Skeletal muscle cell (primary cell): Measurements from ENCODE around the gene C17orf58.
"Not testable (repeated sequence)": the region's sequence is repeated elsewhere in the genome, so short reads cannot be mapped to it uniquely, and the experiment has no call there.

Experiments used
- DNase-seq: peaks from one replicate; pipeline ENCODE4 v3.0.0-alpha.2; 2010; ENCODE audit warnings: low read depth
- H3K4me3 ChIP-seq: 2 replicates; pipeline ENCODE4 v1.5.1; 2011; ENCODE audit warnings: low read depth, mild to moderate bottlenecking, control low read depth, low read length, moderate library complexity

C17orf58 gene

DNA sequence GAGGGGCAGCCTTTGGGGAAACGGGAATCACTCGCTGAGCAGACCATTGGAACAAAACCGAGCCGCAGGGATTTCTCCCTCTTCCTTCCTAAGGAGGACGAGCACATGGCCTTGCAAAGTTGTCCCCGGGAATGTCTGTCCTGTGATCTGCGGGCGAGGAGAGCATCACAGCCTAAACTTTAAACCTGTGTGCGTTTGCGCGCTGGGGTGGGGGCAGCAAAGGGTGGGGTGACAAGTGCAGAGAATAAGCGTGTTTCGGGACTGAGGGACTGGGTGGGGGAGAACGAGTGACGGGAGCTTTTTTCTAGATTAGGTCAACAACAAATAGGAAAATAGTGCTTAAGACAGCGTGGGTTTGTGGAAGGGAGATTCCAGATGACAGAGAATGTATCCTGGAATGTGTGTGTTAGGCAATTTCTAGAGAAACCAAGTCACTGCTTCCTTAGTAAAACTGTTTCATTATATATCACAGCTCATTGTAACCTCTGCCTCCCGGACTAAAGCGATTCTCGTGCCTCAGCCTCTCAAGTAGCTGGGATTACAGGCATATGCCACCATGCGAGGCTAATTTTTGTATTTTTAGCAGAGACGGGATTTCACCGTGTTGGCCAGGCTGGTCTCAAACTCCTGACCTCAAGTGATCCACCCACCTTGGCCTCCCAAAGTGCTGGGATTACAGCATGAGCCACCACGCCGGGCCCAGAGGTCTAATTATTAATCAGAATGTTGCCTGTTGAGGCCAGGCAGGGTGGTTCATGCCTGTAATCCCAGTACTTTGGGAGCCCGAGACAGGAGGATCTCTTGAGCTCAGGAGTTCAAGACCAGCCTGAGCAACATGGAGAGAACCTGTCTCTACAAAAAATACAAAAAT is at the start of gene C17orf58:
TSS of gene C17orf58 (minus strand) at position 169 of the 871 bp plus-strand sequence. CDS start 271 bp downstream, outside the sequence.
- H3K4me3 ChIP-seq: peak within 1 kb of the TSS; percentile 55
- not testable (repeated sequence) for DNase-seq

DNA sequence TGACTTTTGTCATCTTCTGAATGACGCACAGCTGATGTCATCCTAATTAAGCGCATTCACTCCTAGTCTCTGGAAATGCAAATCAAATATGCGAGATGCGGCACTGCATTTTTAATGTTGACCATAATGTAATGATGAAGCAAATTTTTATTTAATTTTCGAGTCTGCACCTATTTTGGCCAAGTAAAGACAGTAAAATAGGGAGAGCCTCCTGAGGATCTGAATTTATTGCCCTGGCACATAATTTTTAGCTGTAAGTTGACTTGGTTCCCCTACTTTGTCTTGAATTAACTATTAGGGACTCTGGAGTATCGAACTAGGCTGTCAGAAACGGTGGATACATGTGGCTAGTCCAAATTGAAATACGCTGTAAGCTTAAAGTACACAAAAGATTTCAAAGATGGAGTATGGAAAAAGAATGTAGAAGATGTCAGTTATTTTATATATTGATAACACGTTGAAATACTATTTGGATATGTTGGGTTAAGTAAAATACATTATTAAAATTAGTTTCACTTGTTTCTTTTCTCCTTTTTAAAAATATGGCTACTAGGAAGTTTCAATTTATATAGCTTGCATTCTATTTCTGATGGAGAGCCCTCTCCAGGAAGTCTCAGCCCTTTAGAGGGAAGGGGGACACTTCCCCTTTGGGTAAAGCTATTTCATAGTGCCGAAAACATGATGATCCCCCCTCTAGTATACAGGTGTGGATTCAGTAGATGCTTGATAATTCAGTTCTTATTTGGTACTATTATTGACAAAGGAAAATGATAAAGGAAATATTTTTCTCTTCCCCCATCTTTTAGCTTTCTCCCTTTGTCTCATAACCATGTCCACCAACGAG is 40.3 kb upstream of the C17orf58 start:
- peak overlapping the region; percentile 92 for H3K4me3 ChIP-seq
- DNase-seq: no peak

DNA sequence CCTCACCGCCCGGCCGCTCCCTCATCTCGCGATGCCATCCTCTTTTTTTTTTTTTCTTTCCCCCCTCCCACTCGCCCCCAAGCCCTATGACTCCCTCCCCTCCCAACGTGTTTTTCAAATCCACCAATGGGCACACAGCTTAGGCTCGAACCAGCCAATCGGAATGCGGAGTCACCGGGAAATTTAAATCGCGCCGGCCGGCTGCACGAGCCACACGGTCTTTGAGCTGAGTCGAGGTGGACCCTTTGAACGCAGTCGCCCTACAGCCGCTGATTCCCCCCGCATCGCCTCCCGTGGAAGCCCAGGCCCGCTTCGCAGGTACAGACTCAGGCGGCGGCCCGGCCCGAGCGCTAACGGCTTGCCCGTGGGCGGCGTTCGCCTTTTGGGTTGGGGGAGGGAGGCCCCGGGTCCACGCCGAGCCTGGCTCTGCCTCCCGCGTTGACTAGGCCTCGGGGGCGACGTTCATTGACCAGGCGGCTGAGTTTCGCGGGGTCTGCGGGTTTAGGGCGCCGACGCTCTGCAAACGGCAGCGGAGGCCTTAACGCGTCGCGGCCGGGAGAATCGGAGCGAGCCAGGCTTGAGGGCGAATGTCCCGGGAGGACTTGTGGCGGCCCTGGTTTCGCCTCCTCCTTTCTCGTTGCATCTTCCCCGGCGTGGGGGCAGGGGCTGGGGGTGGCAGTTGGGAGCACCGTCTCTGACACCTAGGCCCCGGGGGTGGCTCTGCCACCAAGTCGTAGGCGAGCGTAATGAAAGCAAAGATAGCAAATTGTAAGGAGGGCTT is 39.4 kb upstream of the C17orf58 start, which contains the start of gene KPNA2:
TSS of gene KPNA2 (plus strand) at position 213 of the 781 bp plus-strand sequence. CDS start 1,398 bp downstream, outside the sequence.
- H3K4me3 ChIP-seq: peak within 1 kb of the TSS; percentile 92
- DNase-seq: peak; percentile 95

DNA sequence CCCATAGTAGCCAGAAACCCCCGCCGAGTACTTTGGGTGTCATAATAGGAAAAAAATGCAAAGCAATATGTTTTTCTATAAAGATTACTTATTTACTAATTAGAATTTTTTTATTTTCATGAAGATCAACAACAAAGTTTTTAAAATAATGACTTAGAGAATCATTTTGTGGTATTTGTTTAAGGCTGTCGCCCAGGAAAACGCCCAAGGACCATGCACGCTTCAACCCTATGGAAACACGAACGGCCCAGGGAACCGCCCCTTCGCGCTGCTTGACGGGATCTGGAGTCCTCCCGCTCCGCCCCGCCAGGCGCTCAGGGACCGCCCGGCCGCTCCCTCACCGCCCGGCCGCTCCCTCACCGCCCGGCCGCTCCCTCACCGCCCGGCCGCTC is 38.9 kb upstream of the C17orf58 start:
- no peak for DNase-seq
- H3K4me3 ChIP-seq: peak overlapping the region; percentile 25

DNA sequence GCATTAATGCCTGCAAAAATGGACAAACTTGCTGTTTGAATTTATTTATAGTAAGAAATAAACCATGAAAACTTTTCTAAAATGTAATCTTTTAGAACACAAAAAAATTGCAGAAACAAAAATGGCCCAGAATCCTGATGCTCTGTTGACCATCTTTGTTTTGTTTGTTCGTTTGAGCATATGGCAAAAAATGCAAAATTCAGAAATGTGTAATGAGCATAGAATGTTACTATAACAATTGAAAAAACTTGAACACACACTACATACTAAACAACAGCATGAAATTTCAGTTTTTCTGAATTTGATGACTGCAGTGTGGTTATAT is 38.1 kb upstream of the C17orf58 start:
- no peak for DNase-seq
- H3K4me3 ChIP-seq: no peak overlapping the region

DNA sequence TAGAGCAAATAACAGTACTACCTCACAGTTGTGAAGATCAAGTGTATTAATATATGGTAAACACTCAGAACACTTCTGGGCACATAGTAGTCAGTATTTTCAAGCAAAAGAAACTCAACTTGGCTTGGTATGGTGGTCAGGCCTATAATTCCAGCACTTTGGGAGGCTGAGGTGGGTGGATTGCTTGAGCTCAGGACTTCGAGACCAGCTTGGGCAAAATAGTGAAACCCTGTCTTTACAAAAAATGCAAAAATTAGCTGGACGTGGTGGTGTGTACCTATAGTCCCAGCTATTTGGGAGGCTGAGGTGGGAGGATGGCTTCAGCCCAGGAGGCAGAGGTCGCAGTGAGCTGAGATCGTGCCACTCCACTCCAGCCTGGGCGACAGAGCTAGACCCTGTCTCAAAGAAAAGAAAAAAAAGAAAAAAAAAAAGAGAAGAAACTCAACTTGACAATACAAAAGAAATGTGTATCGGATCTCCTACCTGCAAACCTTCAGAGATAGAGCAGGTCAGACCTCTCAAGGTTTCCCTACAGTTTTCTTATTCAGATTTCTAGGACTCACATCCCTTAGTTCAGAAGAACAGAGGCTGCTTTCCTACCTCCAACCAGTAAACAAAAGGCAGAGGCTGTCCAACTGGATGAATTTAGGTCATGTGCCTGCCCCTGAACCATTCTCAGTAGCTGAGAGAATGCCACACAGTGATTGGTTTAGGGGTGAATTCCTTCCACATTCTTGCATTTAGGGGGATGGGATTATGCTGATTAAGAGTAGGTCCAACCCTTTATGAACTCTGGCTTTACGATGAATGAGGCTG is 37.6 kb upstream of the C17orf58 start:
- no peak for DNase-seq
- H3K4me3 ChIP-seq: no peak overlapping the region

DNA sequence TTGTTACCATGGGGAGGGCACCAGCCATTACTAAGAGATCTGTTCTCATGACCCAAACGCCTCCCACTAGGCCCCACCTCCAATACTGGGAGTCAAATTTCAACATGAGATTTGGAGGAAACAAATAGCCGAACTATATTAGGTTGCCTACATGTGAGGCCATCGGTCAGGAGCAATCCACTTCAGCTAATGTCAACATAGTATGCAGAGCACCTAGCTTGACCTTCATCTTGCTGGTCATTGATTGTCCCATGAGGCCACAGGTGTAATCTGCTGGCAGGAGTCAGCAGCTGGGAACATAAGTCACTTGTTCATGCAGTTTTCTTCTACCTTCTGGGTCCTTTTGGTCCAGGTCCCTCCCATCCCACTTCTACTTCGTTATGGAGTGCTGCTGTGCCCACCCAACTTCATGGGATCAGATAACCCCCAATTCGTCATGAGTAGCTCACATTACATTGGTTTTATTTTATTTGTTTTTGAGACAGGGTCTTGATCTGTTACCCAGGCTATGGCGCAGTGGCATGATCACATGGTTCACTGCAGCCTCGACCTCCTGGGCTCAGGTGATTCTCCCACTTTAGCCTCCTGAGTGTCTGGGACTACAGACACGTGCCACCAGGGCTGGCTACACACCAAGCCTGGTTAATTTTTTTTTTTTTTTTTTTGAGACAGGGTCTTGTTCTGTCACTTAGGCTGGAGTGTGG is 33.4 kb upstream of the C17orf58 start:
- H3K4me3 ChIP-seq: no peak overlapping the region

DNA sequence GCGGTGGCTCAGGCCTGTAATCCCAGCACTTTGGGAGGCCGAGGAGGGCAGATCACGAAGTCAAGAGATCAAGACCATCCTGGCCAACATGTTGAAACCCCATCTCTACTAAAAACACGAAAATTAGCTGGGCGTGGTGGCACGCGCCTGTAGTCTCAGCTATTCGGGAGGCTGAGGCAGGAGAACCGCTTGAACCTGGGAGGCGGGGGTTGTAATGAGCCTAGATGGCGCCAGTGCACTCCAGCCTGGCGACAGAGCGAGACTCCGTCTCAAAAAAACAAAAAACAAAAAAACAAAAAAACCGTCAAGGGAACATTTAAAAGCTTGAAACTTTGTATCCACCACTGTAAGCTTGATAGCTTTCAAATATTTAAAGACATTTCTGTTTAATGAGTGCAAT is 26.3 kb upstream of the C17orf58 start:
- not testable (repeated sequence) for H3K4me3 ChIP-seq, DNase-seq

More for the DNA sequence above, 33.4 kb upstream of the C17orf58 start:
- DNase-seq: no peak

DNA sequence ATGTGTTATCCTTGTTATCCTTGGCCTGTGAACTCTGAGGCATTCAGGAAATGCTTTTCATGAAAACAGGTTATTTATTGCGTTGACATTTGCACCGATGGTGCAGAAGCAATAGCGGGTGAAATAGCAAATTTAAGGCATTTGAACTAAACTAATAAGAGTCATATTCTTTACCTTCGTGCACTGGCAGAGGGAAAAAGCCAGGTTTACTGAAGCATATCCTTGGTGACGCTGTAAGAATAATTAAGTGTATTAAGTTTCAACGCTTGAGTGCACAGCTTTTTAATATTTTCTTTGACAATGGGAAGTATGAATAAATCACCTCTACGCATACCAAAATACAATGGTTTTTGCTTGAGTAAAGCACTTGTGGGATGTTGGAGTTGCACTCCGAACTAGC is 25.7 kb upstream of the C17orf58 start:
- H3K4me3 ChIP-seq: no peak overlapping the region
- DNase-seq: no peak

DNA sequence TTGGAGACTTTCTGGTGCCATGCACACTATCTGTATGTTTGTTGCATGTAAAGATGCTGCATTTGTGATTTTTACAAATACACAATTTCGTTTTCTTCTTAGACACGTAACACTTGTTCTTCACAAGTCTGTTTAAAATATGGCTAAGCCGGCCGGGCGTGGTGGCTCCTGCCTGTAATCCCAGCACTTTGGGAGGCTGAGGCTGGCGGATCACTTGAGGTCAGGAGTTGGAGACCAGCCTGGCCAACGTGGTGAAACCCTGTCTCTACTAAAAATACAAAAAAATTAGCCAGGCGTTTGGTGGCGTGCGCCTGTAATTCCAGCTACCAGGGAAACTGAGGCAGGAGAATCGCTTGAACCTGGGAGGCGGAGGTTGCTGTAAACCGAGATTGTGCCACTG is 24.5 kb upstream of the C17orf58 start:
- H3K4me3 ChIP-seq: peak overlapping the region; percentile 71
- not testable (repeated sequence) for DNase-seq

DNA sequence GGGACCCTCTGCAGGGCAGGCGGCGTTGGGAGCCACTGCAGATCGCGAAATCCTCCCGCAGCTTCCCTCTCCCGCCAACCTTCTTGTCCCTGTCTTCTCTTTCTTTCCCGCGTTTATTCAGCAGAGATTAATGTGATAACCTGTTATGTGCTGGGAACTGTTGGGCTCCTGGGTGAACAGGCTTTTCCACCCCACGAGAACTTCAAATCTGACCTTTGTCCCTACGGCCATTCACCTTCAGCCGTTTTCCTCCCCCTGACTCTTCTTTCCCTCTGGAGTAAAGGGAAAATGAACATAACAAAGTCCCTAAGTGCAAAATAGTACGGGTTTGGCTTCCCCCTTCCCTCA is 24.1 kb upstream of the C17orf58 start:
- H3K4me3 ChIP-seq: peak overlapping the region; percentile 71
- DNase-seq: no peak

DNA sequence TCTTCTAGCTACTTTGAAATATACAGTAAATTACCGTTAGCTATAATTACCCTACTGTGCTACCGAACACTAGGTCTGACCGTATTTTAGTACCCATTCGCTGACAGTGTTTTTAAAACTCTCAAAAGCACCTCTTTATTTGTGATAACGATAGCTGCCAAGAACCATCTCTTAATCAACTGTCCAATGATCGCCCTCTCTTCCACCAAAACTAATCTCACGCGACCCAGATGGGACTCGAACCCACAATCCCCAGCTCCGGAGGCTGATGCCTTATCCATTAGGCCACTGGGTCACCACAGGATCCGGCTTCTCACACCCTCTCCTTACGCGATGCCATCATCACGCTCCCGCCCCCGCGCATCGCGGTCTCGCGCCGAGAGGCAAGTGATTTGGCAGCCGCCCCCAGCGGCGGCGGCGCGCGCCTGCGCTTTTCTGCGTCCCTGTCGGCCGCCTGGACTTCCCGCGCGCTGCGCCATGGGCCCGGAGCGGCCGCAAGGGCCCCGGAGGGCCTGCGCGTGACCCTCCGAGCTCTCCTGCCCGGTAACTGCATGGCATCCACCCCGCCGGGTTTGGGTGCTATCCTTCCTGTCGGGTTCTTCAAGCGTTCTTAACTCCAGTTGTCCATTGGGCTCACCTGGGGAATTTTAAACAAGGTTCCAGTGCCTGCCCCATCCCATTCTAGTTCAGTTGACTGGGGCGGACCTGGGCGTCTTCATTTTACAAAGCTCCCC is 23.6 kb upstream of the C17orf58 start:
- peak overlapping the region; percentile 71 for H3K4me3 ChIP-seq
- DNase-seq: peak; percentile 84

DNA sequence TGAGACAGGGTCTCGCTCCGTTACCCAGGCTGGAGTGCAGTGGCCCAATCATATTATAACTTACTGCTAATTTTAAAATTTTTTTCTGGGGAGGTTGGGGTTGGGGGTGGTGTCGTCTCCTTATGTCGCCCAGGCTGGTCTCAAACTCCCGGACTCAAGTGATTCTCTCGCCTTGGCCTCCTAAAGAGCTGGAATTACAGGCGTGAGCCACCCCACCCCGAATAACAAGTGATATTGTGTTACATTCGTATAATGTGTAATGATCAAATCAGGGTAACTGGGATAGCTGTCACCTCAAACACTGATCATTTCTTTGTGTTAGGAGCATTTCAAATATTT is 23.0 kb upstream of the C17orf58 start:
- no peak for DNase-seq
- H3K4me3 ChIP-seq: peak overlapping the region; percentile 11

DNA sequence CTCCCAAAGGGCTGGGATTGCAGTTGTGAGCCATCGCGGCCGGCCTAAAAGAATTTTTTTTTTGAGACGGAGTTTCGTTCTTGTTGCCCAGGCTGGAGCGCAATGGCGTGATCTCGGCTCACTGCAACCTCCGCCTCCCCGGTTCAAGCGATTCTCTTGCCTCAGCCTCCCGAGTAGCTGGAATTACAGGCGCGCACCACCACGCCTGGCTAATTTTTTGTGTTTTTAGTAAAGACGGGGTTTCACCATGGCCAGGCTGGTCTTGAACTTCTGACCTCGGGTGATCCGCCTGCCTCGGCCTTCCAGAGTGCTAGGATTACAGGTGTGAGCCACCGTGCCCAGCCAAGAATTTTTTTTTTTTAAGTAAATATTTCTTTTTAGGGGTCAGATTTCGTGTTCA is 22.2 kb upstream of the C17orf58 start:
- DNase-seq, H3K4me3 ChIP-seq: not testable (repeated sequence)

DNA sequence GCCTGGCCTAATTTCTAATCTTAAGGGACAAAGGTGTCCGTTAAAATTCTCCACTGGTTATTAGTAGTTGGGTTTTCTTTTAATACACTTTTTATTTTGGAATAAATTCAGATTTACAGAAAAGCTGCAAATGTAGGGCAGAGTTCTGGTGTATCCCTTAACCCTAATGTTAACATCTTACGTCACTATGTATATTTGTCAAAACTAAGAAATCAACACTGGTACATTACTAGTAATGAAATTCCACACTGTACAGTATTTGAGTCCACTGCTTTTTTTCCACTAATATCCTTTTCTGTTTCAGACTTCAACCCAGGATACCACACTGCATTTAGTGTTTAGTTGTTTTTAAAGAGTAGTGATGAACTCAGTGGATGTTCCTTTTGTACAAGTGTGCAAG is 20.6 kb upstream of the C17orf58 start:
- DNase-seq: no peak

DNA sequence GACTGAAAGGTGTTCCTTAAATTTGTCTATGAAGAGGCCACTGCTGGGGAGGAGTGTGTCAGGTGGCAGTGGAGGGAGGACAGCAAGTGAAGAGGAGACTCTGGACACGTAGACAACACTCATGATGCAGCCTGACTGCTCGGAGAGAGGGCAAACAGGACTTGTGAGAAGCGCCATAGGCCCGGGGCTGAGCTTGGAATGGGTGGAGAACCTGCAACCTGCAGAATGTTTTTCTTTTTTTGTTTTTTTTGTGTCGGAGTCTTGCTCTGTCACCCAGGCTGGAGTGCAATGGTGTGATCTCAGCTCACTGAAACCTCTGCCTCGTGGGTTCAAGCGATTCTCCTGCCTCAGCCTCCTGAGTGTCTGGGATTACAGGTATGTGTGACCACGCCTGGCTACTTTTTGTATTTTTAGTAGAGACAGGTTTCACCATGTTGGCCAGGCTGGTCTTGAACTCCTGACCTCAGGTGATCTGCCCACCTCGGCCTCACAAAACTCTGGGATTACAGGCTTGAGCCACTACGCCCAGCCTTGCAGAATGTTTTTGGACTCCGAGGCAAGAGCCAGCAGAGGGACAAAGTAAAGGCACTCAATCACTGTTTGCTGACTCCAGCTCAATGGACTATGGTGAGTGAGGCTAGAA is 18.9 kb upstream of the C17orf58 start:
- no peak overlapping the region for H3K4me3 ChIP-seq
- DNase-seq: no peak

More for the DNA sequence above, 20.6 kb upstream of the C17orf58 start:
- no peak overlapping the region for H3K4me3 ChIP-seq

DNA sequence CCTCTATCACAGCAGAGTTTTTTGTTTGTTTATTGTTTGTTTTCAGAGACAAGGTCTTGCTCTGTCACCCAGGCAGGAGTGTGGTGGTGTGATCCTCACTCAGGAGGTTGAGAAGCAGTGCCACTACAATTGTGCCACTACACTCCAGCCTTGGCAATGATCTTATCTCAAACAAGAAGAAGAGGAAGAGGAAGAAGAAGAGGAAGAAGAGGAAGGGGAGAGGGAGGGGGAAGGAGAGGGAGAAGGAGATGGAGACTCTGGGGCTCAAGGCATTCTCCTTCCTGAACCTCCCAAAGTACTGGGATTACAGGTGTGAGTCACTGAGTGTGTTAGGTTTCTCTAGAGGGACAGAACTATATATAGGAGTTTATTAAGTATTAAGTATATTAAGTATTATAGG is 17.1 kb upstream of the C17orf58 start:
- no peak for DNase-seq
- no peak overlapping the region for H3K4me3 ChIP-seq
